G401 (cell line): ENCODE measurements around the gene RBM25. TPM values are rescaled to one million over a fixed set of nuclear protein-coding genes. Genes with fewer than 3 reads are reported as not detected.
A peak's percentile ranks its signal among the peaks of the same experiment; 100 is the strongest.

Experiments used
- DNase-seq: peaks from one replicate; pipeline ENCODE4 v3.0.0-alpha.2; 2015; ENCODE audit warnings: low spot score
- in situ Hi-C: cut with HindIII; loops from 2 replicates; pipeline ENCODE4 v1.10.0; 2016; ENCODE audit warnings: low sequenced_read_pairs, mixed read lengths
- total RNA-seq: library from RNA; depleted of rRNA; stranded (reverse); fragments of >200 nt; shearing (Covaris generic); gene quantifications from 2 replicates; pipeline ENCODE4 v1.2.3, GENCODE V29; 2014

The RBM25 gene
- total RNA-seq, 1 experiment from 2014 or later = 12.3 TPM

GRCh38 chr14:73097421-73097820 lies 39.1 kb downstream of the RBM25 start:
- in situ Hi-C loops = no loop called here
- DNase-seq = no peak

- in situ Hi-C loops = no loop called here
- no peak for DNase-seq
Measured at GRCh38 chr14:73100334-73100733, 42.0 kb downstream of the RBM25 start.

- no peak for DNase-seq
- in situ Hi-C loops = no loop called here
Measured at GRCh38 chr14:73102806-73103497, 44.6 kb downstream of the RBM25 start.

GRCh38 chr14:73105050-73105449 lies 46.7 kb downstream of the RBM25 start:
- in situ Hi-C loops = no loop called here
- DNase-seq = no peak

GRCh38 chr14:73105727-73106126 lies 47.4 kb downstream of the RBM25 start:
- in situ Hi-C loops = no loop called here
- no peak for DNase-seq

GRCh38 chr14:73116079-73116665 lies 57.8 kb downstream of the RBM25 start:
- DNase-seq = no peak
- in situ Hi-C loops = no loop called here

DNA sequence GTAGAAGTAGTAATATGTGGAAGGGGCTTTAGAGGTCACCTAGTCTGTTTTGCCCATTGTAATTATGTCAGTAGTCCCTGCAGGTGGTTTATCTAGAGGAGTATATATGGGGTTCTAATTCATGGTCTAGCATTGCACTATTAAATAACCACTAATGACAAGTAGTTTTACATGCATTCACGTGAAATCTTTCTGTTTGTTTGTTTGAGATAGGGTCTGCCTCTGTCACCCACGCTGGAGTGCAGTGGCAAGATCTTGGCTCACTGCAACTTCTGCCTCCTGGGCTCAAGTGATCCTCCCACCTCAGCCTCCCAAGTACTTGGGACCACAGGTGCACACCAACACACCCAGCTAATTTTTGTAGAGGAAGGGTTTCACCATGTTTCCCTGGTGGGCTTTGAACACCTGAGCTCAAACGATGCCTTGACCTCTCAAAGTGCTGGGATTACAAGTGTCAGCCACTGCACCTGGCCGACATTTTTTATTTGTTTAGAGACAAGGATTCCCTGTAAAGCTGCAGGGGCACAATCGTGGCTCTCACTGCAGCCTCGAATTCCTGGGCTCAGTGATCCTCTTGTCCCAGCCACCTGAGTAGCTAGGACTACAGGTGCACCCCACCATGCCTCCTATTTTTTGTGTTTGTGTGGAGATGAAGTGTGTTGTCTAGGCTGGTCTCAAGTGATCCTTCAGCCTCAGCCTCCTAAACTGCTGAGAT lies 66.0 kb downstream of the RBM25 start:
- DNase-seq = no peak

DNA sequence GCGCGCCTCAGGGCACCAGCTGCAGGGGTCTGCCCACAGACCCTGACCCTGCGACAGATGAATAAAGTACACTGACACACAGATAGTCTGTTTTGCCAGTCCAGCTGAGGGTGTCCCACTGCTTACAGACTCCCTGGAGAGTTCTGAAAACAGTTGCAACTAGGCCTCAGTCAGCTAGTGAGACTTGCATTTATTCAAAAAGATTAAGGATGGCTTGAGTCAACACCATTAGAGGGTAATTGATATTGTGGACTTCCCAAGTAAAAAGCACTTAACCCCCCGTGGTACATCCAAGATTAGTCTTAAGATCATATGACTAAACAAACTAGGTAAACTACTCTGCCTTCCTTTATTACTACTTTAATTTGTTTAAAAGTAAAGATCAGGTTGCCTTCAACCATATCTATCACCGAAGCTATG lies 66.8 kb downstream of the RBM25 start:
- no peak for DNase-seq
- in situ Hi-C loops = no loop called here

More for the DNA sequence above, 66.0 kb downstream of the RBM25 start:
- in situ Hi-C loops = no loop called here

- no peak for DNase-seq
- in situ Hi-C loops = no loop called here
Measured at GRCh38 chr14:73125746-73126145, 67.4 kb downstream of the RBM25 start.

DNA sequence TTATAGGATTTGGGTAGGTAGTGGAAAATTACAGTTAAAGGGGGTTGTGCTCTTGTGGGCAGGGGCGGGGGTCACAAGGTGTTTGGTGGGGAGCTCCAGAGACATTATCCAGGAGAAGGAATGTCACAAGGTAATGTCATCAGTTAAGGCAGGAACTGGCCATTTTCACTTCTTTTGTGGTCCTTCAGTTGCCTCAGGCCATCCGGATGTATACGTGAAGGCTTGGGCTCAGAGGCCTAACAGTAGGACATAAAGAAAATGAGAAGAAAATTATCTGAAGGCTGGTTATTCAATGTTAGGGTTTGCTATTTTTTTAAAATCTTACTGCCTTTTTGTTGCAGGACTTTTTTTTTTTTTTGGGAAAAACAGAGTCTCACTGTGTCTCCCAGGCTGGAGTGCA lies 75.5 kb downstream of the RBM25 start:
- in situ Hi-C loops = no loop called here

DNA sequence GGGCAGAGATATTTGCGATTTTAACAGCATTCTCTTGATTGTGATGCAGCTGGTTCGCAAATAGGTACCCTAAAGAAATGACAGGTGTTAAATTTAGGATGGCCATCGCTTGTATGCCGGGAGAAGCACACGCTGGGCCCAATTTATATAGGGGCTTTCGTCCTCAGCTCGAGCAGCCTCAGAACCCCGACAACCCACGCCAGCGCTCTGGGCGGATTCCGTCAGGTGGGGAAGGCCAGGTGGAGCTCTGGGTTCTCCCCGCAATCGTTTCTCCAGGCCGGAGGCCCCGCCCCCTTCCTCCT lies 77.7 kb downstream of the RBM25 start:
- in situ Hi-C loops = no loop called here
- DNase-seq = no peak

More for the DNA sequence above, 75.5 kb downstream of the RBM25 start:
- DNase-seq = no peak

- DNase-seq = peak; percentile 95
- in situ Hi-C loops = no loop called here
Measured at GRCh38 chr14:73136387-73137225, 78.3 kb downstream of the RBM25 start, which contains the start of gene PSEN1. PSEN1 (plus strand) TSS chr14:73136507; CDS start chr14:73148020, 11,513 bp downstream.

GRCh38 chr14:73140811-73141323 lies 82.5 kb downstream of the RBM25 start:
- in situ Hi-C loops = no loop called here
- DNase-seq = no peak

GRCh38 chr14:73142216-73142615 lies 83.9 kb downstream of the RBM25 start:
- in situ Hi-C loops = no loop called here
- DNase-seq = no peak

GRCh38 chr14:73143003-73143402 lies 84.7 kb downstream of the RBM25 start:
- in situ Hi-C loops = no loop called here
- DNase-seq = no peak

DNA sequence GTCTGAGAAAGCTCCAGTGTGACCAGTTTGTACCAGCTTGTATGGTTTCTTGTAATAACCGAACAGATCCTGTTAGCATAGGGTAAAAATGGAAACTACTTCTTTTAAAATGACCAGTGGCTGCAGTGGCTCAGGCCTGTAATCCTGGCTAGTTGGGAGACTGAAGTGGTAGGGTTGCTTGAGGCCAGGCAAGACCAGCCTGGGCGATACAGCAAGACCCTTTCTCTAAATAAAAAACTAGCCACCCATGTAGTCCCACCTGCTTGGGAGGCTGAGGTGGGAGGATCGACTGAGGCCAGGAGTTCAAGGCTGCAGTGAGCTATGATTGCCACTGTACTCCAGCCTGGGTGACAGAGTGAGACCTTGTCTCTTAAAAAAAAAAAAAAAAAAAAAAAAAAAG lies 85.3 kb downstream of the RBM25 start:
- in situ Hi-C loops = no loop called here
- DNase-seq = no peak

- DNase-seq = no peak
- in situ Hi-C loops = no loop called here
Measured at GRCh38 chr14:73145371-73145770, 87.0 kb downstream of the RBM25 start.

- in situ Hi-C loops = no loop called here
- peak; percentile 20 for DNase-seq
Measured at GRCh38 chr14:73146111-73146510, 87.8 kb downstream of the RBM25 start.

- in situ Hi-C loops = no loop called here
- no peak for DNase-seq
Measured at GRCh38 chr14:73149753-73150152, 91.4 kb downstream of the RBM25 start.
